OCI-LY7 (cell line): ENCODE results near the gene RAB3C.

Experiments used
- CTCF ChIP-seq: fragments of 200-600 bp; sonication (generic); conservative IDR thresholded peaks from 2 replicates; pipeline ENCODE4 v1.5.1; 2014; ENCODE audit warnings: mild to moderate bottlenecking, antibody characterized with exemption, low read length, moderate library complexity, mixed read lengths
- EZH2phosphoT487 ChIP-seq: fragments of 200-600 bp; sonication (generic); IDR thresholded peaks from 2 replicates; pipeline ENCODE4 v1.6.1; 2018; ENCODE audit warnings: low read depth, borderline replicate concordance, mild to moderate bottlenecking, mixed run types, antibody characterized with exemption, low read length, moderate library complexity, mixed read lengths

GRCh38 chr5:58849223-58849622, 266.3 kb downstream of the RAB3C start:
- TF ChIP-seq EZH2phosphoT487, result no peak
- no peak for TF ChIP-seq CTCF
